AG09319 (cell line): ENCODE results near the gene MARCO.

Source experiments
- DNase-seq: peaks from one replicate; pipeline ENCODE4 v3.0.0-alpha.2; 2010; ENCODE audit warnings: low read depth; ENCODE audit errors: extremely low read depth
- CTCF ChIP-seq: IDR thresholded peaks from 2 replicates; pipeline ENCODE4 v1.5.1; 2011; ENCODE audit warnings: low read depth, mild to moderate bottlenecking, inconsistent platforms, low read length, moderate library complexity

The MARCO gene

GRCh38 chr2:118929059-118929458, 12.9 kb upstream of the MARCO start:
- TF ChIP-seq CTCF, result no peak
- DNase-seq, result no peak

- no peak for DNase-seq
- no peak for TF ChIP-seq CTCF
These were observed 9.0 kb upstream of the MARCO start for GRCh38 chr2:118932949-118933348.

- no peak for DNase-seq
- TF ChIP-seq CTCF, result no peak
These were observed 5.7 kb upstream of the MARCO start for GRCh38 chr2:118936306-118936705.

GRCh38 chr2:118936936-118937335, 5.1 kb upstream of the MARCO start:
- no peak for TF ChIP-seq CTCF
- DNase-seq, result no peak

- TF ChIP-seq CTCF, result no peak
- no peak for DNase-seq
These were observed 4.2 kb upstream of the MARCO start for GRCh38 chr2:118937817-118938216.

- DNase-seq, result no peak
- no peak for TF ChIP-seq CTCF
These were observed 2.0 kb upstream of the MARCO start for GRCh38 chr2:118939994-118940393.

GRCh38 chr2:118940486-118941120, 1.4 kb upstream of the MARCO start:
- TF ChIP-seq CTCF, result no peak
- no peak for DNase-seq
